ENCODE results near the gene EXOC6.

DNA sequence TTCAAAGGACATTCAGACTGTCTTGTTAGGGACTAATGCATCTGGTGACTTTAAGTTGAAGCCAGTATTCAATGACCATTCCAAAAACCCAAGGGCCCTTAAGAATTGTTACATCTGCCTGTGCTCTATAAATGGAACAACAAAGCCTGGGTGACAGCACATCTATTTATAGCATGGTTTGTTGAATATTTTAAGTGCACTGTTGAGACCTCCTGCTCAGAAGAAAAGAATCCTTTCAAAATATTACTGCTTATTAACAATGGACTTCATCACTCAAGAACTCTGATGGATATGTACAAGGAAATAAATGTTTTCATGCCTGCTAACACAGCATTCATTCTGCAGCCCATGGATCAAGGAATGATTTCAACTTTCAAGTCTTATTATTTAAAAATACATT, 179.2 kb downstream of the EXOC6 start:
- no peak for TF ChIP-seq EZH2 (IDR thresholded peaks at IDR 0.05; ENCODE audit: borderline replicate concordance, low read length)
- TF ChIP-seq, protein P1, sequence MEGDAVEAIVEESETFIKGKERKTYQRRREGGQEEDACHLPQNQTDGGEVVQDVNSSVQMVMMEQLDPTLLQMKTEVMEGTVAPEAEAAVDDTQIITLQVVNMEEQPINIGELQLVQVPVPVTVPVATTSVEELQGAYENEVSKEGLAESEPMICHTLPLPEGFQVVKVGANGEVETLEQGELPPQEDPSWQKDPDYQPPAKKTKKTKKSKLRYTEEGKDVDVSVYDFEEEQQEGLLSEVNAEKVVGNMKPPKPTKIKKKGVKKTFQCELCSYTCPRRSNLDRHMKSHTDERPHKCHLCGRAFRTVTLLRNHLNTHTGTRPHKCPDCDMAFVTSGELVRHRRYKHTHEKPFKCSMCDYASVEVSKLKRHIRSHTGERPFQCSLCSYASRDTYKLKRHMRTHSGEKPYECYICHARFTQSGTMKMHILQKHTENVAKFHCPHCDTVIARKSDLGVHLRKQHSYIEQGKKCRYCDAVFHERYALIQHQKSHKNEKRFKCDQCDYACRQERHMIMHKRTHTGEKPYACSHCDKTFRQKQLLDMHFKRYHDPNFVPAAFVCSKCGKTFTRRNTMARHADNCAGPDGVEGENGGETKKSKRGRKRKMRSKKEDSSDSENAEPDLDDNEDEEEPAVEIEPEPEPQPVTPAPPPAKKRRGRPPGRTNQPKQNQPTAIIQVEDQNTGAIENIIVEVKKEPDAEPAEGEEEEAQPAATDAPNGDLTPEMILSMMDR (conservative IDR thresholded peaks at IDR 0.05 in 1 of 2, IDR thresholded peaks at IDR 0.05 in 1 of 2; ENCODE audit: extremely low read depth in 1 of 2, insufficient read depth in 1 of 2, low read depth in 1 of 2, low read length in 2 of 2): no peak

Data from mammary epithelial cell (primary cell).